K562 (cell line): ENCODE data around the gene SCARB2. TPM values are rescaled to one million over a fixed set of nuclear protein-coding genes. Genes with fewer than 3 reads are reported as not detected.

Experiments
- CTBP1 ChIP-seq: fragments of 450-650 bp; IDR thresholded peaks from 2 replicates; pipeline ENCODE4 v1.6.1; 2016; ENCODE audit warnings: borderline replicate concordance
- EHMT2 ChIP-seq: fragments of 450-650 bp; IDR thresholded peaks from 2 replicates; pipeline ENCODE4 v1.6.1; 2018; ENCODE audit warnings: antibody characterized with exemption
- ETS2 ChIP-seq: IDR thresholded peaks from 2 replicates; pipeline ENCODE4 v1.6.1; 2016; ENCODE audit warnings: borderline replicate concordance, missing genetic modification characterization, mild to moderate bottlenecking, moderate library complexity, missing compliant biosample characterization; ENCODE audit not compliant: poor library complexity, severe bottlenecking
- ETV1 ChIP-seq: fragments of 450-650 bp; conservative IDR thresholded peaks from 2 replicates; pipeline ENCODE4 v1.6.1; 2016; ENCODE audit warnings: missing genetic modification characterization, control low read depth, low read depth, missing compliant biosample characterization
- GTF2A2 ChIP-seq: IDR thresholded peaks from 2 replicates; pipeline ENCODE4 v1.6.1; 2016; ENCODE audit warnings: mild to moderate bottlenecking, missing genetic modification characterization, missing compliant biosample characterization
- KHSRP ChIP-seq: fragments of 450-650 bp; IDR thresholded peaks from 2 replicates; pipeline ENCODE4 v1.6.1; 2017
- NCOA2 ChIP-seq, 2 experiments: fragments of 450-650 bp; IDR thresholded peaks; 2 replicates each; pipeline ENCODE4 v1.6.1; 2018; ENCODE audit warnings: mild to moderate bottlenecking in 2 of 2, moderate library complexity in 1 of 2; ENCODE audit not compliant: partially characterized antibody in 2 of 2
- NFIX ChIP-seq: fragments of 250-450 bp; sonication (Bioruptor Pico); IDR thresholded peaks from 2 replicates; pipeline ENCODE4 v1.4.0; 2020; ENCODE audit warnings: low read depth, mild to moderate bottlenecking, moderate library complexity
- PURB ChIP-seq: sonication (generic); formaldehyde crosslinking; IDR thresholded peaks from 2 replicates; pipeline ENCODE4 v1.9.0; 2021; ENCODE audit warnings: low read depth, mild to moderate bottlenecking, missing genetic modification reagents
- RFX1 ChIP-seq: fragments of 450-650 bp; IDR thresholded peaks from 2 replicates; pipeline ENCODE4 v1.6.1; 2016; ENCODE audit warnings: mild to moderate bottlenecking, moderate library complexity
- SLC30A9 ChIP-seq: fragments of 250-450 bp; sonication (Bioruptor Pico); IDR thresholded peaks from 2 replicates; pipeline ENCODE4 v1.8.0; 2022; ENCODE audit warnings: mild to moderate bottlenecking, moderate library complexity
- TAF9B ChIP-seq: fragments of 450-650 bp; IDR thresholded peaks from 2 replicates; pipeline ENCODE4 v1.6.1; 2018; ENCODE audit warnings: mild to moderate bottlenecking; ENCODE audit not compliant: partially characterized antibody
- XRCC4 ChIP-seq: IDR thresholded peaks from one replicate; pipeline ENCODE4 v1.6.1; 2011; ENCODE audit not compliant: insufficient read depth, insufficient read length; ENCODE audit errors: extremely low read depth
- ZNF316 ChIP-seq: fragments of 450-650 bp; IDR thresholded peaks from 2 replicates; pipeline ENCODE4 v1.6.1; 2016
- polyA plus RNA-seq, 8 experiments: library from polyadenylated mRNA; depleted of rRNA in 4 of 8; stranded (reverse) in 5 of 8; unstranded in 3 of 8; fragments of >200 nt; fragmentation: Nextera tagmentation in 2 of 8; fragmentation: Illumina TruSeq in 1 of 8; extraction: Ambion mirVana in 2 of 8; extraction: Trizol in 1 of 8; gene quantifications; 2 replicates each; pipeline versions ENCODE4 v1.2.1 to v1.2.3, GENCODE V29; 2011 to 2014; ENCODE audit warnings: inconsistent platforms in 1 of 8, missing spikeins in 1 of 8
- total RNA-seq, 7 experiments: library from RNA; depleted of rRNA in 6 of 7; stranded (reverse); fragments of >200 nt in 6 of 7; fragmentation: Illumina TruSeq in 2 of 7; extraction: Trizol in 2 of 7; gene quantifications; 2 replicates each; pipeline versions ENCODE4 v1.2.1 to v1.2.3, GENCODE V29; 2011 to 2021; ENCODE audit warnings: low replicate concordance in 1 of 7
- TF ChIP-seq, protein P1 (sequence below): fragments of 450-650 bp; formaldehyde crosslinking; IDR thresholded peaks from 2 replicates; pipeline ENCODE4 v1.4.0; 2022; ENCODE audit warnings: missing genetic modification characterization
- TF ChIP-seq, protein P2 (sequence below): fragments of 250-450 bp; sonication (Bioruptor Pico); IDR thresholded peaks from 2 replicates; pipeline ENCODE4 v1.4.0; 2020; ENCODE audit warnings: mild to moderate bottlenecking, moderate library complexity
- TF ChIP-seq, protein P3 (sequence below): fragments of 450-650 bp; IDR thresholded peaks from 2 replicates; pipeline ENCODE4 v1.6.1; 2017; ENCODE audit warnings: antibody characterized with exemption
- TF ChIP-seq, protein P4 (sequence below): fragments of 250-450 bp; sonication (Bioruptor Pico); IDR thresholded peaks from 2 replicates; pipeline ENCODE4 v1.5.0; 2021
- TF ChIP-seq, protein P5 (sequence below): fragments of 200-800 bp; sonication (Bioruptor generic); IDR thresholded peaks from 2 replicates; pipeline ENCODE4 v1.6.1; 2017; ENCODE audit warnings: missing genetic modification characterization, missing compliant biosample characterization

Gene SCARB2
- total and polyA plus RNA-seq, 9 of the 15 experiments (the other 6 are each of a cell fraction or from before 2014, with no cell fraction given), result 6.1 to 25.8 (median 17.8) TPM

DNA sequence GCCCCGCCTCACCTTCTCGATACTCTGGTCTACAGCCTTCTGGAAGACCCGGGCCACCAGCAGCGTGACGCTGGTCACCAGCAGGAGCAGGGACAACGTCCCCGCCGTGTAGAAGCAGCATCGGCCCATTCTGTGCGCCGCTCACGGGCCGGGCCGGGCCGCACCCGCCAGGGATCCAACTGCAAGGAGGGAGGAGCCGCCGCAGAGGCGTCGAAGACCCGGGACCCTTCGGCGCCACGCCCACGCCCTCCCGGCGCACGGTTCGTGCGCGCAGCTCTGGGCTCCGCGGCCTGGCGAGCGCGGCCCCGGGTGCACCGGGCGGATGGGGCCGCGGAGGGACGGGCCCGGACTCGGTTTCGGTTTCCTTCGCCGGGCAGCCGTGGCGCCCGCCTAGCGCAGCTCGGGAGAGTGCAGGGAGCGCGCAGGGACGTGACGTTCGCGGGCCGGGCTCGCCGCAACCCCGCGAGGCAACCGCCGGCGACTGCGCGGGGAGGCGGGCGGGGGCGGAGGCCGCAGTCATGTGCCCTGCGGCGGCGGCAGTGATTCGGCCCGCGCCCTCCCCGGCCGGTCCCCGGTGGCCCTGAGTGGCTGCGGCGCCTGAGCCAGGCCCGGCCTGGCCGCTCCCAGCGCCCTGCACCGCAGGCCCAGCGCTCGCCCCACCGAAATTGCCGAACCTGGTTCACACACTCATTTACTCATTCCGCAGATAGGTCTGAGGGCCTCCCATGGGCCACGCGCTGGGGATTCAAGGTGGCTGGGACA, at the start of gene SCARB2 (continued):
- no peak for TF ChIP-seq NCOA2 (IDR thresholded peaks at IDR 0.05; ENCODE audit: partially characterized antibody in 2 of 2)
- no peak for TF ChIP-seq XRCC4
- no peak for TF ChIP-seq ZNF316
- TF ChIP-seq KHSRP, result no peak
- TF ChIP-seq, protein P1, sequence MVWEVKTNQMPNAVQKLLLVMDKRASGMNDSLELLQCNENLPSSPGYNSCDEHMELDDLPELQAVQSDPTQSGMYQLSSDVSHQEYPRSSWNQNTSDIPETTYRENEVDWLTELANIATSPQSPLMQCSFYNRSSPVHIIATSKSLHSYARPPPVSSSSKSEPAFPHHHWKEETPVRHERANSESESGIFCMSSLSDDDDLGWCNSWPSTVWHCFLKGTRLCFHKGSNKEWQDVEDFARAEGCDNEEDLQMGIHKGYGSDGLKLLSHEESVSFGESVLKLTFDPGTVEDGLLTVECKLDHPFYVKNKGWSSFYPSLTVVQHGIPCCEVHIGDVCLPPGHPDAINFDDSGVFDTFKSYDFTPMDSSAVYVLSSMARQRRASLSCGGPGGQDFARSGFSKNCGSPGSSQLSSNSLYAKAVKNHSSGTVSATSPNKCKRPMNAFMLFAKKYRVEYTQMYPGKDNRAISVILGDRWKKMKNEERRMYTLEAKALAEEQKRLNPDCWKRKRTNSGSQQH (CRISPR knock-in tag), result no peak
- no peak for TF ChIP-seq NFIX
- TF ChIP-seq, protein P2, sequence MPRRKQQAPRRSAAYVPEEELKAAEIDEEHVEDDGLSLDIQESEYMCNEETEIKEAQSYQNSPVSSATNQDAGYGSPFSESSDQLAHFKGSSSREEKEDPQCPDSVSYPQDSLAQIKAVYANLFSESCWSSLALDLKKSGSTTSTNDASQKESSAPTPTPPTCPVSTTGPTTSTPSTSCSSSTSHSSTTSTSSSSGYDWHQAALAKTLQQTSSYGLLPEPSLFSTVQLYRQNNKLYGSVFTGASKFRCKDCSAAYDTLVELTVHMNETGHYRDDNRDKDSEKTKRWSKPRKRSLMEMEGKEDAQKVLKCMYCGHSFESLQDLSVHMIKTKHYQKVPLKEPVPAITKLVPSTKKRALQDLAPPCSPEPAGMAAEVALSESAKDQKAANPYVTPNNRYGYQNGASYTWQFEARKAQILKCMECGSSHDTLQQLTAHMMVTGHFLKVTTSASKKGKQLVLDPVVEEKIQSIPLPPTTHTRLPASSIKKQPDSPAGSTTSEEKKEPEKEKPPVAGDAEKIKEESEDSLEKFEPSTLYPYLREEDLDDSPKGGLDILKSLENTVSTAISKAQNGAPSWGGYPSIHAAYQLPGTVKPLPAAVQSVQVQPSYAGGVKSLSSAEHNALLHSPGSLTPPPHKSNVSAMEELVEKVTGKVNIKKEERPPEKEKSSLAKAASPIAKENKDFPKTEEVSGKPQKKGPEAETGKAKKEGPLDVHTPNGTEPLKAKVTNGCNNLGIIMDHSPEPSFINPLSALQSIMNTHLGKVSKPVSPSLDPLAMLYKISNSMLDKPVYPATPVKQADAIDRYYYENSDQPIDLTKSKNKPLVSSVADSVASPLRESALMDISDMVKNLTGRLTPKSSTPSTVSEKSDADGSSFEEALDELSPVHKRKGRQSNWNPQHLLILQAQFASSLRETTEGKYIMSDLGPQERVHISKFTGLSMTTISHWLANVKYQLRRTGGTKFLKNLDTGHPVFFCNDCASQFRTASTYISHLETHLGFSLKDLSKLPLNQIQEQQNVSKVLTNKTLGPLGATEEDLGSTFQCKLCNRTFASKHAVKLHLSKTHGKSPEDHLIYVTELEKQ, result no peak
- TF ChIP-seq CTBP1, result peak; percentile 93
- TF ChIP-seq EHMT2, result no peak
- TF ChIP-seq, protein P3, sequence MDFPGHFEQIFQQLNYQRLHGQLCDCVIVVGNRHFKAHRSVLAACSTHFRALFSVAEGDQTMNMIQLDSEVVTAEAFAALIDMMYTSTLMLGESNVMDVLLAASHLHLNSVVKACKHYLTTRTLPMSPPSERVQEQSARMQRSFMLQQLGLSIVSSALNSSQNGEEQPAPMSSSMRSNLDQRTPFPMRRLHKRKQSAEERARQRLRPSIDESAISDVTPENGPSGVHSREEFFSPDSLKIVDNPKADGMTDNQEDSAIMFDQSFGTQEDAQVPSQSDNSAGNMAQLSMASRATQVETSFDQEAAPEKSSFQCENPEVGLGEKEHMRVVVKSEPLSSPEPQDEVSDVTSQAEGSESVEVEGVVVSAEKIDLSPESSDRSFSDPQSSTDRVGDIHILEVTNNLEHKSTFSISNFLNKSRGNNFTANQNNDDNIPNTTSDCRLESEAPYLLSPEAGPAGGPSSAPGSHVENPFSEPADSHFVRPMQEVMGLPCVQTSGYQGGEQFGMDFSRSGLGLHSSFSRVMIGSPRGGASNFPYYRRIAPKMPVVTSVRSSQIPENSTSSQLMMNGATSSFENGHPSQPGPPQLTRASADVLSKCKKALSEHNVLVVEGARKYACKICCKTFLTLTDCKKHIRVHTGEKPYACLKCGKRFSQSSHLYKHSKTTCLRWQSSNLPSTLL, result no peak
- TF ChIP-seq SLC30A9 (CRISPR knock-in tag), result no peak
- TF ChIP-seq, protein P4, sequence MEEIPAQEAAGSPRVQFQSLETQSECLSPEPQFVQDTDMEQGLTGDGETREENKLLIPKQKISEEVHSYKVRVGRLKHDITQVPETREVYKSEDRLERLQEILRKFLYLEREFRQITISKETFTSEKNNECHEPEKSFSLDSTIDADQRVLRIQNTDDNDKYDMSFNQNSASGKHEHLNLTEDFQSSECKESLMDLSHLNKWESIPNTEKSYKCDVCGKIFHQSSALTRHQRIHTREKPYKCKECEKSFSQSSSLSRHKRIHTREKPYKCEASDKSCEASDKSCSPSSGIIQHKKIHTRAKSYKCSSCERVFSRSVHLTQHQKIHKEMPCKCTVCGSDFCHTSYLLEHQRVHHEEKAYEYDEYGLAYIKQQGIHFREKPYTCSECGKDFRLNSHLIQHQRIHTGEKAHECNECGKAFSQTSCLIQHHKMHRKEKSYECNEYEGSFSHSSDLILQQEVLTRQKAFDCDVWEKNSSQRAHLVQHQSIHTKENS, result no peak
- no peak for TF ChIP-seq PURB (CRISPR knock-in tag)
- TF ChIP-seq, protein P5, sequence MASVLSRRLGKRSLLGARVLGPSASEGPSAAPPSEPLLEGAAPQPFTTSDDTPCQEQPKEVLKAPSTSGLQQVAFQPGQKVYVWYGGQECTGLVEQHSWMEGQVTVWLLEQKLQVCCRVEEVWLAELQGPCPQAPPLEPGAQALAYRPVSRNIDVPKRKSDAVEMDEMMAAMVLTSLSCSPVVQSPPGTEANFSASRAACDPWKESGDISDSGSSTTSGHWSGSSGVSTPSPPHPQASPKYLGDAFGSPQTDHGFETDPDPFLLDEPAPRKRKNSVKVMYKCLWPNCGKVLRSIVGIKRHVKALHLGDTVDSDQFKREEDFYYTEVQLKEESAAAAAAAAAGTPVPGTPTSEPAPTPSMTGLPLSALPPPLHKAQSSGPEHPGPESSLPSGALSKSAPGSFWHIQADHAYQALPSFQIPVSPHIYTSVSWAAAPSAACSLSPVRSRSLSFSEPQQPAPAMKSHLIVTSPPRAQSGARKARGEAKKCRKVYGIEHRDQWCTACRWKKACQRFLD (CRISPR knock-in tag), result peak; percentile 72; the same call in 1 of the 2 replicates
- TF ChIP-seq RFX1, result no peak
- no peak for TF ChIP-seq ETV1 (tag)
- TF ChIP-seq GTF2A2, result no peak
- no peak for TF ChIP-seq ETS2 (tag)
- no peak for TF ChIP-seq TAF9B
